Mucosa of rectum (tissue), 2 donors: Measurements from ENCODE around the gene SMPD3.

ENCODE experiments used
- H3K27ac ChIP-seq, 2 donors: one replicate each; pipeline ENCODE4 v1.7.0; 2013; ENCODE audit warnings: inconsistent platforms in 2 of 2, low read depth in 2 of 2, low read length in 2 of 2
- H3K27me3 ChIP-seq, 2 donors: one replicate each; pipeline ENCODE4 v1.7.0; 2013; ENCODE audit warnings: low read length in 2 of 2; ENCODE audit not compliant: control insufficient read depth in 2 of 2, insufficient read depth in 2 of 2
- H3K36me3 ChIP-seq, 2 donors: one replicate each; pipeline ENCODE4 v1.7.0; 2013; ENCODE audit warnings: low read length in 2 of 2; ENCODE audit not compliant: control insufficient read depth in 2 of 2, insufficient read depth in 2 of 2
- H3K4me1 ChIP-seq, 2 donors: one replicate each; pipeline ENCODE4 v1.7.0; 2013; ENCODE audit warnings: low read length in 2 of 2, mild to moderate bottlenecking in 1 of 2; ENCODE audit not compliant: control insufficient read depth in 2 of 2, insufficient read depth in 2 of 2
- H3K4me3 ChIP-seq, 2 donors: one replicate each; pipeline ENCODE4 v1.7.0; 2013; ENCODE audit warnings: low read length in 2 of 2
- H3K9ac ChIP-seq, 2 donors: one replicate each; pipeline ENCODE4 v1.7.0; 2013; ENCODE audit warnings: low read length in 2 of 2, low read depth in 1 of 2, mild to moderate bottlenecking in 1 of 2
- H3K9me3 ChIP-seq, 2 donors: one replicate each; pipeline ENCODE4 v1.7.0; 2013; ENCODE audit warnings: low read length in 2 of 2; ENCODE audit not compliant: control insufficient read depth in 2 of 2
- donor health status: healthy.
- donor health status: Normal muscosa, but diverticular disease.

Gene SMPD3

GRCh38 chr16:68378436-68379415 is 69.6 kb downstream of the SMPD3 start:
- Histone ChIP-seq H3K9ac (no peak overlapping the region), H3K27me3 (no peaks in the 10 kb centered on the region), H3K36me3 (peaks cover 9 to 13% of the 10 kb centered on the region in 2 donors), H3K4me1 (peaks cover 18 to 19% of the 10 kb centered on the region in 2 donors), H3K4me3 (no peak overlapping the region), H3K27ac (peak overlapping the region in 1 of 2 donors; percentile 17), H3K9me3 (no peaks in the 10 kb centered on the region)

GRCh38 chr16:68377667-68378393 is 70.5 kb downstream of the SMPD3 start:
- Histone ChIP-seq H3K4me1 (peaks cover 9 to 11% of the 10 kb centered on the region in 2 donors), H3K27ac (no peak overlapping the region)

GRCh38 chr16:68377221-68377620 is 71.1 kb downstream of the SMPD3 start:
- H3K9me3 ChIP-seq = no peaks in the 10 kb centered on the region
- no peak overlapping the region for H3K27ac ChIP-seq
- H3K4me3 ChIP-seq = no peak overlapping the region
- H3K9ac ChIP-seq = no peak overlapping the region
- peaks cover 9 to 13% of the 10 kb centered on the region in 2 donors for H3K36me3 ChIP-seq
- no peaks in the 10 kb centered on the region for H3K27me3 ChIP-seq
- H3K4me1 ChIP-seq = peaks cover 4 to 7% of the 10 kb centered on the region in 2 donors

More at GRCh38 chr16:68377667-68378393, 70.5 kb downstream of the SMPD3 start:
- Histone ChIP-seq H3K27me3 (no peaks in the 10 kb centered on the region), H3K36me3 (peaks cover 9 to 13% of the 10 kb centered on the region in 2 donors), H3K4me3 (no peak overlapping the region), H3K9ac (no peak overlapping the region), H3K9me3 (no peaks in the 10 kb centered on the region)

GRCh38 chr16:68376590-68376989 is 71.7 kb downstream of the SMPD3 start:
- H3K36me3 ChIP-seq = peaks cover 9 to 13% of the 10 kb centered on the region in 2 donors
- no peaks in the 10 kb centered on the region for H3K9me3 ChIP-seq
- H3K27me3 ChIP-seq = no peaks in the 10 kb centered on the region
- H3K27ac ChIP-seq = no peak overlapping the region
- H3K4me3 ChIP-seq = no peak overlapping the region
- H3K4me1 ChIP-seq = peaks cover under 1 to 4% of the 10 kb centered on the region in 2 donors
- H3K9ac ChIP-seq = no peak overlapping the region

- Histone ChIP-seq H3K27ac (no peak overlapping the region), H3K9me3 (no peaks in the 10 kb centered on the region), H3K4me1 (peaks cover 0 to 4% of the 10 kb centered on the region in 2 donors), H3K9ac (no peak overlapping the region), H3K4me3 (no peak overlapping the region), H3K27me3 (no peaks in the 10 kb centered on the region), H3K36me3 (peaks cover 7% of the 10 kb centered on the region in 2 donors)
Measured at GRCh38 chr16:68375801-68376536, 72.3 kb downstream of the SMPD3 start.

- Histone ChIP-seq H3K4me3 (no peak overlapping the region), H3K27ac (no peak overlapping the region), H3K27me3 (no peaks in the 10 kb centered on the region), H3K36me3 (peaks cover 7 to 9% of the 10 kb centered on the region in 2 donors), H3K9me3 (no peaks in the 10 kb centered on the region), H3K4me1 (peaks cover 4% of the 10 kb centered on the region in 2 donors), H3K9ac (no peak overlapping the region)
Measured at GRCh38 chr16:68374961-68375660, 73.2 kb downstream of the SMPD3 start.

- Histone ChIP-seq H3K27ac (no peak overlapping the region), H3K36me3 (peaks cover 7 to 9% of the 10 kb centered on the region in 2 donors), H3K9me3 (no peaks in the 10 kb centered on the region), H3K4me3 (no peak overlapping the region), H3K27me3 (no peaks in the 10 kb centered on the region), H3K9ac (no peak overlapping the region), H3K4me1 (peaks cover 4% of the 10 kb centered on the region in 2 donors)
Measured at GRCh38 chr16:68374246-68374805, 74.0 kb downstream of the SMPD3 start.

GRCh38 chr16:68373528-68374245 is 74.6 kb downstream of the SMPD3 start:
- Histone ChIP-seq H3K27me3 (no peaks in the 10 kb centered on the region), H3K9ac (no peak overlapping the region), H3K36me3 (peaks cover 6 to 7% of the 10 kb centered on the region in 2 donors), H3K9me3 (no peaks in the 10 kb centered on the region), H3K4me1 (peaks cover 3 to 4% of the 10 kb centered on the region in 2 donors), H3K4me3 (no peak overlapping the region), H3K27ac (no peak overlapping the region)

GRCh38 chr16:68372806-68373205 is 75.5 kb downstream of the SMPD3 start:
- Histone ChIP-seq H3K9me3 (no peaks in the 10 kb centered on the region), H3K27me3 (no peaks in the 10 kb centered on the region), H3K4me1 (peaks cover 5 to 7% of the 10 kb centered on the region in 2 donors), H3K9ac (no peak overlapping the region), H3K36me3 (peaks cover 5 to 8% of the 10 kb centered on the region in 2 donors), H3K4me3 (no peak overlapping the region), H3K27ac (no peak overlapping the region)
